Caco-2 (cell line): ENCODE results near the gene KERA. TPM values are rescaled to one million over a fixed set of nuclear protein-coding genes. Genes with fewer than 3 reads are reported as not detected.

ENCODE experiments used
- BruUV-seq: library from RNA; stranded (reverse); fragments of 400-500 nt; replicated peaks from 2 replicates; lab custom pipeline; 2021; lab: Mats Ljungman, UMichigan
- CTCF ChIA-PET: fragments of 300-600 bp; sonication (Branson Sonifier 250); formaldehyde crosslinking; loops from one replicate; lab custom pipeline; 2022; ENCODE audit warnings: antibody characterized with exemption; lab: Charles Lee
- POLR2A ChIA-PET: fragments of 300-600 bp; sonication (Branson Sonifier 250); formaldehyde crosslinking; loops from one replicate; lab custom pipeline; 2022; ENCODE audit warnings: antibody characterized with exemption; lab: Charles Lee
- DNase-seq, 2 experiments: peaks; one replicate each; pipeline versions ENCODE4 v3.0.0 to v3.0.0-alpha.2; 2020 to 2022
- H3K27me3 ChIP-seq: replicated peaks from 2 replicates; pipeline ENCODE4 v1.6.0; 2011; ENCODE audit warnings: low read length; ENCODE audit not compliant: control insufficient read depth, insufficient read depth
- H3K36me3 ChIP-seq: 2 replicates; pipeline ENCODE4 v1.5.1; 2011; ENCODE audit warnings: low read length; ENCODE audit not compliant: control insufficient read depth, insufficient read depth
- H3K4me1 ChIP-seq: fragments of 250-450 bp; sonication (Bioruptor Pico); 2 replicates; pipeline ENCODE4 v1.5.1; 2020; ENCODE audit warnings: mild to moderate bottlenecking
- H3K4me3 ChIP-seq: 2 replicates; pipeline ENCODE4 v1.5.1; 2011; ENCODE audit warnings: low read depth, mild to moderate bottlenecking, control low read depth, low read length
- H3K9me3 ChIP-seq: fragments of 250-450 bp; sonication (Bioruptor Pico); 2 replicates; pipeline ENCODE4 v1.5.1; 2020; ENCODE audit warnings: mild to moderate bottlenecking, moderate library complexity
- H3K27ac Mint-ChIP-seq: one replicate; pipeline ENCODE4 v1.8.0; 2022; ENCODE audit warnings: mixed read lengths; ENCODE audit not compliant: unreplicated experiment
- H3K27me3 Mint-ChIP-seq: one replicate; pipeline ENCODE4 v1.8.0; 2022; ENCODE audit warnings: mixed read lengths; ENCODE audit not compliant: insufficient read depth, unreplicated experiment
- H3K36me3 Mint-ChIP-seq: one replicate; pipeline ENCODE4 v1.8.0; 2022; ENCODE audit warnings: mild to moderate bottlenecking, mixed read lengths; ENCODE audit not compliant: insufficient read depth, unreplicated experiment
- H3K4me1 Mint-ChIP-seq: one replicate; pipeline ENCODE4 v1.8.0; 2022; ENCODE audit warnings: low read depth, mixed read lengths; ENCODE audit not compliant: unreplicated experiment
- H3K4me3 Mint-ChIP-seq: one replicate; pipeline ENCODE4 v1.8.0; 2022; ENCODE audit warnings: mild to moderate bottlenecking, moderate library complexity, mixed read lengths; ENCODE audit not compliant: unreplicated experiment
- H3K9me3 Mint-ChIP-seq: one replicate; pipeline ENCODE4 v1.8.0; 2022; ENCODE audit warnings: mixed read lengths; ENCODE audit not compliant: unreplicated experiment
- CTCF ChIP-seq, 2 experiments: fragments of 200-600 bp in 1 of 2; IDR thresholded peaks; 1 replicate in 1 of 2; 2 replicates in 1 of 2; pipeline versions ENCODE4 v1.5.1 to v1.8.0; 2011 to 2022; ENCODE audit warnings: antibody characterized with exemption in 1 of 2, control low read depth in 1 of 2, inconsistent platforms in 1 of 2, low read depth in 1 of 2, low read length in 1 of 2, mild to moderate bottlenecking in 1 of 2, moderate library complexity in 1 of 2; ENCODE audit not compliant: insufficient read depth in 1 of 2, severe bottlenecking in 1 of 2, unreplicated experiment in 1 of 2
- intact Hi-C: fragments of 100-400 bp; cut with micrococcal nuclease; formaldehyde crosslinking; loops from one replicate; pipeline ENCODE4 v1.10.0; 2022; ENCODE audit not compliant: unreplicated experiment
- total RNA-seq: library from RNA; stranded (reverse); gene quantifications from 2 replicates; pipeline ENCODE4 v1.2.3, GENCODE V29; 2022

Gene KERA
- total RNA-seq, 1 experiment from 2014 or later, result not detected

GRCh38 chr12:91009319-91009950, 48.4 kb downstream of the KERA start:
- no TSS peak for BruUV-seq
- intact Hi-C loops, result no loop called here
- TF ChIP-seq CTCF (IDR thresholded peaks at IDR 0.05; ENCODE audit: insufficient read depth in 1 of 2, low read depth in 1 of 2, low read length in 1 of 2, severe bottlenecking in 1 of 2, unreplicated experiment in 1 of 2), result no peak
- Histone ChIP-seq H3K4me1 (no peaks in the 10 kb centered on the region), H3K36me3 (no peaks in the 10 kb centered on the region), H3K4me3 (no peak overlapping the region), H3K9me3 (no peaks in the 10 kb centered on the region), H3K27me3 (no peaks in the 10 kb centered on the region)
- H3K4me3 Mint-ChIP-seq, result no peak overlapping the region
- ChIA-PET CTCF (no interaction called here), POLR2A (no interaction called here)
- H3K36me3 Mint-ChIP-seq, result no peaks in the 10 kb centered on the region
- H3K4me1 Mint-ChIP-seq, result no peaks in the 10 kb centered on the region
- H3K27me3 Mint-ChIP-seq, result no peaks in the 10 kb centered on the region
- H3K9me3 Mint-ChIP-seq, result no peaks in the 10 kb centered on the region
- no peak for DNase-seq
- no peak overlapping the region for H3K27ac Mint-ChIP-seq

- Histone ChIP-seq H3K9me3 (no peaks in the 10 kb centered on the region), H3K36me3 (no peaks in the 10 kb centered on the region), H3K4me3 (no peak overlapping the region), H3K4me1 (no peaks in the 10 kb centered on the region), H3K27me3 (no peaks in the 10 kb centered on the region)
- Mint-ChIP-seq H3K9me3 (no peaks in the 10 kb centered on the region), H3K4me3 (no peak overlapping the region), H3K36me3 (no peaks in the 10 kb centered on the region), H3K27ac (no peak overlapping the region), H3K4me1 (no peaks in the 10 kb centered on the region), H3K27me3 (no peaks in the 10 kb centered on the region)
- no peak for DNase-seq
- no peak for TF ChIP-seq CTCF (IDR thresholded peaks at IDR 0.05; ENCODE audit: insufficient read depth in 1 of 2, low read depth in 1 of 2, low read length in 1 of 2, severe bottlenecking in 1 of 2, unreplicated experiment in 1 of 2)
- intact Hi-C loops, result no loop called here
- ChIA-PET POLR2A (no interaction called here), CTCF (no interaction called here)
- BruUV-seq, result no TSS peak
These were observed 50.1 kb downstream of the KERA start for GRCh38 chr12:91007531-91008290.

- Mint-ChIP-seq H3K4me1 (peaks cover 5% of the 10 kb centered on the region), H3K27ac (no peak within 1 kb of the TSS), H3K9me3 (no peaks in the 10 kb centered on the region), H3K4me3 (no peak within 1 kb of the TSS), H3K27me3 (peaks cover 3% of the 10 kb centered on the region), H3K36me3 (no peaks in the 10 kb centered on the region)
- Histone ChIP-seq H3K36me3 (no peaks in the 10 kb centered on the region), H3K4me3 (no peak within 1 kb of the TSS), H3K4me1 (no peaks in the 10 kb centered on the region), H3K9me3 (no peaks in the 10 kb centered on the region), H3K27me3 (no peaks in the 10 kb centered on the region)
- POLR2A ChIA-PET, result no interaction called here
- CTCF ChIA-PET, result no interaction called here
- intact Hi-C loops, result no loop called here
- DNase-seq, result no peak
- no peak for TF ChIP-seq CTCF (IDR thresholded peaks at IDR 0.05; ENCODE audit: insufficient read depth in 1 of 2, low read depth in 1 of 2, low read length in 1 of 2, severe bottlenecking in 1 of 2, unreplicated experiment in 1 of 2)
- BruUV-seq, result no TSS peak
These were observed 53.0 kb downstream of the KERA start, which contains the start of gene EPYC for GRCh38 chr12:91004872-91005271. Gene EPYC (minus strand): TSS chr12:91004972. CDS start chr12:91002565, 2,407 bp downstream.
